NCI-H146 (cell line): ENCODE measurements around the gene CACNG3.
A peak's percentile ranks its signal among the peaks of the same experiment; 100 is the strongest.
"Not testable (repeated sequence)": the region's sequence is repeated elsewhere in the genome, so short reads cannot be mapped to it uniquely, and the experiment has no call there.

Experiments
- DNase-seq: peaks from one replicate; lab custom pipeline; 2025; lab: John Stamatoyannopoulos, UW

CACNG3 gene

DNA sequence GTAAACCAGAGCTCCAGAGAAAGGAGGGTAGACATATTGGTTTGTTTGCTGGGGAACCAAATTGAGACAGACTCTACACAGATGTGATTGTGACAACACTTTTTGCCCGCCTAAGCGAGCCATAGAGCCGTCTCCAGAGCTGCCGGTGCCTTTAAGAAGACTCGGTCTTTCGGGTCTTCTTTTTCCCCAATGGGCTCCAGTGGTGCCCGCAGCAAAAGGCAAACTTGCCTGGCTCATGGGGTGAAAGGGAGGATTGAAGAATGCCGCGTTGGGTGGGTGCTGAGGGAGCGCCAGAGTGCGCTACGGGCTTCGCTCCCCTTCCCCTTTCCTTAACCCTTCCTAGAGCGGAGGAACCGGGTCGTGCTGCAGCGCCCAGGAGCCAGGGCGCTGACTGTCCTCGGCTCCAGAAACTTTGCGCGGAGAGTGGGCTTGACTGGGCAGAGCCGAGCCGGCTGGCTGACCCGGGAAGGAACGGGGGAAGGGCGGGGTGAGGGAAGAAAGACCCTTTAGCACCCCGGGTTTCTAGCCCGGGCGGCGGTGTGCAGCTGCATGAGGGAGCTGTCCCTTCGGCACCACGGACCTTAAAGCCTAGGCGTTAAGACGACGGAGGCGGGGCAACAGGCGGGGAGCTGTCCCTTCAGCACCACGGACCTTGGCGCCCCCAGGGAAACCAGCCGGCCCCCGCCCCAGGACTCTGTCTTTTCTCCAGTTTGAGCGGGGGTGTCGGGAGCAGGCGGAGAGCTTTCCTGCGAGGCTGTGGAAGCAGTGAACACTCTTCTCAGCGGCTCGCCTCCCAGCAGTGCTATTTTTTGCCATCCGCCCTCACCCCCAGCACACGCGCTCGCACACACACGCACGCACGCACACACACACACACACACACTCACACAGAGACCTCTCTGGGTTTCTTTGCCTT lies at the start of gene CACNG3:
CACNG3 (plus strand) TSS at position 880 of the 916 bp plus-strand sequence. CDS start 420 bp downstream, outside the sequence.
- no peak for DNase-seq

DNA sequence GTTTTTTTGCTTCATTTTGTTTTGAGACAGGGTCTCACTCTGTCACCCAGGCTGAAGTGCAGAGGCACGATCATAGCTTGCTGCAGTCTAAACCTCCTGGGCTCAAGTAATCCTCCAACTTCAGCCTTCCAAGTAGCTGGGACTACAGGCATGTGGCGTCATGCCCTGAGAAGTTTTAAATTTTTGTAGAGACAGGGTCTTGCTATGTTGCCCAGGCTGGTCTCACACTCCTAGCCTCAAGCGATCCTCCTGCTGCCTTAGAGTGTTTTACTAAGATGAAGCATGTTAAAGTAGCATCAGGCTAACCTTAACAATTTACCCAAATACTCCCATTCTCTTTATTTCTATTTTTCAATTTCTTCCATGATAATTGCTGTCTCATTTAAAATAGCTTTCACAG lies 49.2 kb upstream of the CACNG3 start:
- no peak for DNase-seq

DNA sequence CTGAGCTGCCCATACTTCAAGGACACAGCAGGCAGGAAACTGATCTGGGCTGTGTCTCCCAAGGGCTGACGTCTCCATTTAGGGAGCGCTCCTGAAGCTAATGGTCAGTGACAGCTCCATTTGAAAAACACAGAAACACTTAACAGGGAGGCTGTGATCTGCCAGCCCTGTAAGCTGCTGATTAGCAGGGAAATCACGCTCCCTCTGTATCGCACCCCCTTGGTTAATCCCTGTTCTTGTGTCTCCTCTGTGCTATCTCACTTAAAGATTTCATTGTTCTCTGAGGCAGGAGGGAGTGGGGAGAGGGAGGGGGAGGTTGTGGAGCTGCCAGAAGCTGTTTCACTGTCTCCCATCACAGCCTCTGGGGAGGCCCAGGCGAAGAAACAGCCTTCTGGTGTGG lies 47.4 kb upstream of the CACNG3 start:
- DNase-seq: no peak

DNA sequence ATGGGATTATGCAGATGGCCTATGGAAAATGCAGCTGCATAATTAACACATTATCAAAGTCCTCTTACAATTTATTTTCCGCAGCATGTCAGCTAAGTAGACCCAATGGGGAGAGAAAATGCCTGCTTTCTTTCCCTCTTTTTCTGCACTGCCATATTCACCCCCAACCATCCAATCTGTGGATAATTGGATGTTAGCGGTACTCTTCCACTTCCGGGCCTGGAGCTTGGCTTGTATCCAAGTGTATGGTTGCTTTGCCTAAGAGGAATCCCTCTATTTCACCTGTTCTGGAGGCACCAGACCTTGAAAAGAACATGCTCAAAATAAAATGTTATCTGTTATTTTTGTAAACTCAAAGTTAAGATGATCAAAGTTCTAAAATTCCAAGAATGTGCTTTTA lies 41.1 kb upstream of the CACNG3 start:
- DNase-seq: no peak

DNA sequence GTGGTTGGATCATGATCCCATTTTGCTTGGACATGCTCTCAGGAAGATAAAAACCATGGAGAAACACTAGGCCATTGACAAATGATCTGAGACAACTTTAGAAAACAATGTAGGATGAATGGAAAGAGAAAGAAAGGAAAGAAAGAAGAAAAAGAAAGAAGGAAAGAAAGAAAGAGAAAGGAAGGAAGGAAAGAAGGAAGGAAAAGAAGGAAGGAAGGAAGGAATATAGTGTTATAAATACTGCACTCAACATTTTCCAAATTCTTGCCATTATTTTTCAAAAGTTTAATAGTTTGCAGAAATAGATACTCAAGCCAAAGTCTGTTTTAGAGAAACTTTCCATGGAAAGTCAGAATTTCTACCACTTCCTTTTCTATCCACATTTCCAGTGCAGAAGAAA lies 39.2 kb upstream of the CACNG3 start:
- no peak for DNase-seq

DNA sequence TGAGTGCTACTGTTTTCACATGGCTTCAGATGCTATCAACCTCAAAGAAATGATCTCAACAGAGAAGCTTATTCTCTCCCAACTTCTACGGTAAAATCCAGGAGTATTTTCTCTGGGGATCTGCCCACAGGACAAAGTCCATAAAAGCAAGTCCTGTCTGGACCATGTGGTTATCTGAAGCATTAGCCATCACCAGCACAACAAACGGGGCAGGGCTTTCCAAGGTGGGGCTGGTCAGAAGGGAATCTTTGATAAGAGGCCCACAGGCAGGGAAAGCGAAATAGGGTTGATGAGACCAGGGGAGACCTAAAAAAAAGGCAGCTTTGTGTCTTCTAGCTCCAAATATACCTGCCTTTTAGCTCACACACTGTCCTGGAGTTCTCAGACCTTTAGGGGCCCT lies 38.7 kb upstream of the CACNG3 start:
- no peak for DNase-seq

DNA sequence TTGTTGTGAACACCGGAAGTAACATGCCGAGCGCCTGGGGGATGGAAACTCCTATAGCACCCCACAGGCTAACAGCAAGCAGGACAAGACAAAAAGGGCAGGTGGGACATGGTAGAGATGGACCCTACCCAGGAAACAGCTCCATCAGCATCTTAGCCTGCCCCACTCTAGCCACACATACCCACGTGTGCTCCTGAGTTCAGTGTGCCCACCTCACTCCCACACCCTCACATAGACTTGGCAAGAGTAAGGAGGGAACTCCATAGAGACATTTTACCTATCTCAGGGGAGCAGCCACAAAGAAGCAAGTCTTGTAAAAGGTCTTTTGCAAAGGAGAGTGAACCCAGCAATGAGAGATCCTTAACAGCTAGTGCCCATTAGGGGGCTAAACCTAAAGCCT lies 37.8 kb upstream of the CACNG3 start:
- no peak for DNase-seq

DNA sequence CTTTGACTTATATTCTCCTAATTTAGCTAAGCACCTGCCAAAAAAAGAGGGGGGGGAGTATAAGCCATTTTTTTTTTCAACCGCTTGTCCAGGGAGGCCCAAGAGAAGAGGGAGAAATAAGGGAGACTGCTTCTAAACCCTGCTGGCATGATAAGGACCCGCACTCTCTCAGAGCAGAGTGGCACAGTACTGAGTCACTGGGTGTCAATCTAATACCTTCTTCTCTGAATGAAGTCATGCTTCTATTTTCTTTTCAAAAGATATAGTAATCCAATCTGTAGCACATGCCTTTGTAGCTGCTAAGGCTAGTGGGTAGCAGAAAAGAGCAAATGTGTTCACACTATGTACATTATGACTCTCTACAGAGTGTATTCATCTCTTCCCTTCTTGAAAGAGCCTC lies 34.9 kb upstream of the CACNG3 start:
- DNase-seq: no peak

DNA sequence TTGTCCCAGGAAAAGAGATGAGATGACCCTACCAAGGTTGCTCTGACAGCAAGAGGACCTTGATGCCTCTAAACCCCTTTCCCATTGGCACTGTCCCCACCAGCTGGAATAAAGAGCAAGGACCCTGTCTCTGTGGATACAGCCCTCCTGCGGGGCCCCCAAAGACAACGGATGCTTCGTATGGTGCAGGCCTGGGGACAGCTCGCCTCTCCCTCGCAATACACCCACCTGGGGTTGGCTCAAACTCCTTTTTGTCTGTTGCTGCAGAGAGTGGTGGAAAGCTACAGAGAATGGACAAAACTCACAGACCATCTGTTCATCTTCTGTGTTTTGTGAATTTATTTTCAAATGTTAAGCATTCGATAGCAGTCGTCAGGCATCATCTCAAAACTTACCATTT lies 27.6 kb upstream of the CACNG3 start:
- no peak for DNase-seq

DNA sequence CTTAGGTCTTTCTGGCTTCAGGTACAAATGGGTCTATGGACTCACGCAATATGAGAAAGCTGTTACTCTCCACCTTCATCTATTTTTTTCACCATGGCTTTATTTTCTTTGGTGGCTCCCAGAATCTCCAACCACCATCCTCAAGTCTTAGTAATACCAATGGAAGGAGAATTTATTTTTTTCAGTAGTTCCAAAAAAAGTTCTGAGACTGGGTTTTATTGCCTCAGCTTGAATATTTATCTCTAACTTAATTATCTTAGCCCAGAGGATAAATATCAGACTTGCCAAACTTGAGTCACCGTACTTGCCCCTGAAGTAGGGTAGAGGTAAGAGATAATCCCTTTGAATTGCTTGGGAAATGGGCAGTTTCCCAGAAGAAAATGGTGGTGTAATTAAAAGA lies 23.2 kb upstream of the CACNG3 start:
- DNase-seq: no peak

DNA sequence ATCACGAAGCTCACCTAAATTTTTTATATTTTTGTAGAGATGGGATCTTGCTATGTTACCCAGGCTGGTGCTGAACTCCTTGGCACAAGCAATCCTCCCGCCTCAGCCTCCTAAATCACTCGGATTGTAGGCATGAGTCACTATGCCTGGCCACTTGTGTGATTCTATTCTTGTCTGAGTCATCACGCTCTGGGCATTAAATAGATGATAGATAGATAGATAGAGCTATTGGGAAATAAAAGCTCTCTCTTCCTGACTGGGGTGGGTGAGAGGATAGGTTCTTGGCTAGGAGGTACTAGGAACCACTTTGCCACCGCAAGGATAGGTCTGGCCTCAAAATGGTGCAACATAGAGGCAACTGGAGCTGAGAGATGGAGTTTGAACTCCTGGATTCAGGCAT lies 21.4 kb upstream of the CACNG3 start:
- no peak for DNase-seq

DNA sequence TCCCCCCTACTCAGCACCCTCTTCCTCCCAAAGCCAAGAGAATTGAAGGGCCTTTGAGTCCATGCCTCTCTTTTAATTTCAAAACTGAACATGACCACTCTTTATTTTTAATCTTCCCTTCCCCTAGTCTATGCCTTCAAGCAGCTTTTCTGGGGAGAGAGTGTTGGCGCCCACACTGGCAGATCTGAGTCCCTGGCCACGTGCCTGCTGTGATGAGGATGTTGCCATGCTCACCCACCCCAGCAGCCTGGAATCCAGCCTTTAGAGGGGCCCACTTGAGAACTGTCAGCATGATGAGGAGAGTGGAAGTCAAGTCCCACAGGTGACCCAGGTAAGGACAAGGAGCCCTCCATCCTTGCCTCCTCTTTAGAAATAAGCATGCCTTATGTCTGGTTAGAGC lies 20.3 kb upstream of the CACNG3 start:
- DNase-seq: no peak

DNA sequence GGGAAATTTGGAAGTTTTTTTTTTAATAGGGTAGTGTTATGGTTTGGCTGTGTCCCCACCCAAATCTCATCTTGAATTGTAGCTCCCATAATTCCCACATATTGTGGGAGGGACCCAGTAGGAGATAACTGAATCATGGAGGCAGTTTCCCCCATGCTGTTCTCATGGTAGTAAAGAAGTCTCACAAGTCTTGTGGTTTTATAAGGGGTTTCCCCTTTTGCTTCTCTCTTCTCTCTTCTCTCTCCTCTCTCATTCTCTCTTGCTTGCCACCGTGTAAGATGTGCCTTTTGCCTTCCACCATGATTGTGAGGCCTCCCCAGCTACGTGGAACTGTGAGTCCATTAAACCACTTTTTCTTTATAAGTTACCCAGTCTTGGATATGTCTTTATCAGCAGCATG lies 17.3 kb upstream of the CACNG3 start:
- not testable (repeated sequence) for DNase-seq

DNA sequence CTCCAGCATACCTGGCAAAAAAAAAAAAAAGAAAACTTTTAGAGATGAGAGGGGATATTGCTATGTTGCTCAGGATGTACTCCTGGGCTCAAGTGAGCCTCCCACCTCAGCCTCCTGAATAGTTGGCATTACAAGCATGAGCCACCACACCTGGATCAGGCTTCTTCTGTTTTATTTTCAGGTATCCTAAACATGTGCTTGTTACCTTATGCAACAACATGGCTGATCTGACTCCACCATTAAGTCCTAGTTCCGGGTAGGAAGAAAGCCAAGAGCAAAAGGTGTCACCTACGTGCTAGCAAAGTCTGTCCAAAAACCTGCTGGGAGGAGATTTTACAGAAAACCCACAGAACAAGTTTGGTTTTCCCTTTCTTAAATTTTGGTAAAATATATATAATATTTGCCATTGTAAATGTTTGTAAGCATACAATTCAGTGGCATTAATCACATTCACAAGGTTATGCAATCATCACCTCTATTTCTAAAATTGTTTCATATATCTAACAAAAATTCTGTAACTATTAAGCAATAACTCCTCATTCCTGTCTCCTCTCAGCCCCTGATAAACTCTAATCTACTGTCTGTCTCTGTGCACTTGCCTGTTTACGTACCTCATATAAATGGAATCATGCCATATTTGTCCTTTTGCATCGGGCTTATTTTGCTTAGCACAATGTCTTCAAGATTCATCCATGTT lies 9.1 kb upstream of the CACNG3 start:
- no peak for DNase-seq

DNA sequence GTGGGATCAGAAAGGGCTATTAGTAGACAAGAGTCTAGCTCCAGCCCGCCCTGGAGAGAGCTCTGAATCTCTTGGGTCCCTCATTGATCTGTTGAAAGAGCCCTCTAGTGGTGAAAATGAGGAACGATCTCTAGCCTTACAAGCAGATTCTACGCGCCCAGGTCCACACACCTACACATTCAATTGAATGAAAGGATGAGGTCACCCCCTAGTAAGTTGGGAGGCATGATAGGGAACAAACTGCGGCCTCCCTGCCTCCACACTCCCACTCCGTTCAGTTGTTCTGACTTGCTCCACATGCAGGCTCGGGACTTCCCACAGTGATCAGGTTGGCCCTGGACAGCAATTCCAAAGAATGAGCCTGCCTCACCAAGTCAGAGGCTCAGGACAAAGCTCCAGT lies 2.9 kb upstream of the CACNG3 start:
- DNase-seq: peak; percentile 34

DNA sequence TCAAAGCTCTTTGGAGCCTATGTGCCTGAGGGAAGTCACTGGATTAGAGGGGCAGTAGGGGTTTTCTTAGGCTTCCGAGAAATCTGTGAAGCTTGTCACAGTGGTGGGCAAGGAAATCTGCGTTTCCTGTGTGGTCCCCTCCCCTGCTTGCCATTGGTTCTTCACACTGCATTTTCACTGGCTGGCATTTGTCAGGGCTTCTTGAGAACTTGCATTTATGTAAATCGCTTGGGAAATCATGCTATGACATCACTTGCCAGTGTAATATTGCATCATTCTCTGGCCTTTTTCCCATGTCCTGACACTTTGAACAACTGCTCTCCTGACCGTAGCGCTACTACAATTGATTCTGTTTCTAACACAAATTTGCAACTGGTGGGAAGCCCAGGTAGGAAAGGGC lies 1.8 kb downstream of the CACNG3 start:
- no peak for DNase-seq

DNA sequence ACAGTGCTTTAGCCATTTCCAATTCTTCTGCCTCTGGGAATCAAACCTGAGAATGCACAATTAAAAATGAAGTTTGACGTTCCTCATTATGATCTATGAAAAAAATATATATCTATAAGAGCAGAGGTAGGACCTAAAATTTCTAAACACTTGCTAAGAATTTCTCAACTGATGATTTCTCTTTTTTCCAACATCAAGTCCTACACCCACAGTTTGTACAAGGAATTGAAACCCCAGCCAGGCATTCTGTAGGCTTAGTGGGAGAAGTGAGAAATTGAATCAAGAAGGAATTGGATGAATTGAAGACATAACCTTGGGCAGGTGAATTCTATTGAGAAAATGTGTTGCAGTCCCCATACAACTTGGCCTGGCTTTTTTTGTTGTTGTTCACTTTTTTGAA lies 2.7 kb downstream of the CACNG3 start:
- DNase-seq: no peak

DNA sequence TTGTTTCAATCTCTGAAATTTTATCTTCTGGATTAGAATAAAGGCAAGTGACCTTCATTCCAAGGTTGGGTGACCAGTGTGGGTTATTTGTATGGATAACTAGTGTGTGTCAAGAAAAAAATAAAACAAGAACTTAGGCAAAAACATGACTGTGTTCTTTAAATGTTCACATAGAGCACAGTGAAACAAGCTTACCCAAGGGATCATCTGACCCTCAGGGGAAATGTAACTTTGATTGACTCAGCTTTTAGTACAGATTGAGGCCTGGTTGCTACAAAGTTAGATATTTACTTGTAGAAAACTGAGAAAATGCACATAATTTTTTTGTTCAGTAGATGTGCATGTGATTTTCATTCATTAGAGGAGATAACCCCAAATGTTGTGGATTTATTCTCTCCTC lies 6.7 kb downstream of the CACNG3 start:
- no peak for DNase-seq

DNA sequence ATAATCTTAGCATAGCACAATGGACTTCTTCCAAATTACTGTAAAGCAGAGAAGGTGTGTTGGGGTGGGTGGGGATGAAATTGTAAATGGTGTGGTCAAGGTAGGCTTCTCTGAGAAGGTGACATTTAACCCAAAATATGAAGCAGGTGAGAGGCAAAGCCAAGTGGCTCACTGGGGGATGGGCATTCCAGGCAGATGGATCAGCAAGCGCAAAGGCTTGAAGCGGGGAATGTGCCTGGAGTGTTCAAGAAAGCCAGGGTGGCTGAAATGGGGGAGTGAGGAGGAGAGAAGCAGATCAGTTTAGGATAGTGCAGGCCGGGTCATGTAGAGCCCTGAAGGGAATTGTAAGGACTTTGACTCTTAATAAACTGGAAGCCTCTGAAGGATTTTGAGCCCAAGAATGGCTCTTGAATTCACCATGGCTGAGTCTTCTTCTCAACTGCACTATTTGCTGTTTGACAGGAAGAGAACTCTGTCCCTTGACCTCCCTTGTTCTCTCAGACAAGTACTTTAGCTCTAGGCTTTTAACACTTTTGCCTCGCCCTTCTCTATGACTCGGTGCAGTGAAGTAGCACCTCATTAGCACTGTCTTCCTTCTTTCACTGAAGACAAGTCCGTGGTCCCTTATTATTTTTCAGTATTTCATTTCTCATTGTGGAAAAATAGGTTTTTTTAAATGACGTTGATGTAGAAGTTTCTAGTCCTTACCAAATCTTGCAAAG lies 14.7 kb downstream of the CACNG3 start:
- no peak for DNase-seq

DNA sequence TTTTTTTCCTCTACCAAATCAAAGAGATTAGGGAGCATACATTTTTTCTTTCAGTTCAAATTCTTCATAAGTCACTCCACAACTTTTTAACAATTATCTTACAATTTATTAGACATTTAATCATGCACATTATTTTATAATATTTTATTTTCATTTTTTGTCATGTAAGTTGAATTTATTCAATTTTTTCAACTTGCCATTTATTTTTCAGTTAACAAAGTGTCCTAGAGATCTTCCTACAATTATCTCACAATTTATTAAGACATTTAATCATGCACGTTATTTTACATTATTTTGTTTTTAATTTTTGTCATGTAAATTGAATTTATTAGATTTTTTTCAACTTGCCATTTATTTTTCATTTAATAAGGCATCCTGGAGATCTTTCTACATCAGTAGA lies 16.2 kb downstream of the CACNG3 start:
- no peak for DNase-seq

DNA sequence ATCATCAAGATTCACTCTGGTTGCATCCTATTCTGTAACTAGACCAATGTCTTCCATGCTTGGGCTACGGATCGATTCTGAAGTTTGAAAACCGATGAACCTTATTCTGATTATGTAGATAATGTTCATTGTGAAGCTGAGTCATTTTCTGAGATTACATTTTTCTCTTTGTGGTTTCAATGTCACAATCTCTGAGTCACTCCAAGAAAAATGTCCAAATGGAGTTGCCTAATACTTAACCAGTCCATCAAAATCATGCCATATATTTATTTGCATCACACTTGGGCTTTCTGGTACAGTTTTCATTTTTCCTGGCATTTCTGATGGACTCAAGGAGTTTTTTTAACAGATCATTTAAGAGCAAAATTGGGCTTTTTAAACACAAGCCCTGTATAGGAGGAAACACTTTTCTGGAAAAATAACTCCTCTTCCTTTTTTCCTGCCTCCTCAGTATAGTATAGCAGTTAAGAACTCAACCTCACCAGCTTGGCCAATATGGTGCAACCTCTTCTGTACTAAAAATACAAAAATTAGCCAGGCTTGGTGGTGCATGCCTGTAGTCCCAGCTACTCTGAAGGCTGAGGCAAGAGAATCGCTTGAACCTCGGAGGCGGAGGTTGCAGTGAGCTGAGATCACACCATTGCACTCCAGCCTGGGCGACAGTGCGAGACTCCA lies 17.5 kb downstream of the CACNG3 start:
- no peak for DNase-seq

DNA sequence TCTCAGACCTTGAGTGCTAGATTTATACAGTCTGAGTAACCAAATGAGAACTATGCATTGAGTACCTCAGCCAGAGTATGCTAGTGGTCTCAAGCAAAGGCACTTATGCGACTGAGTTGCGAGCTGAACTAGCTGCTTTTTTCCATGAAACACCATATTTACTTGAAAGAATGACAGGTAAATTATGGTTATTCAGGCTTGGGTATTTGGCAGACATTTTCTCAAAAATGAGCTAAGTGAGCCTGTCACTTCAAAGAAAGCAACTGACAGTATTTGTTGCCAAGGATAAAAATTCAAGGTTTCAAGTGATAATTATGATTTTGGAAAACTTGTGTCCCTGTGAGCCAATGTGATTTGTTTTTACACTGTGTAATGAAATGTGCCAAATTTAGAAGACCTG lies 19.3 kb downstream of the CACNG3 start:
- DNase-seq: no peak
